ENCODE results near the gene ADAMTS17. TPM values are rescaled to one million over a fixed set of nuclear protein-coding genes. Genes with fewer than 3 reads are reported as not detected.

ADAMTS17 gene
- total and polyA plus RNA-seq, 9 of the 15 experiments (the other 6 are each of a cell fraction or from before 2014, with no cell fraction given): 0.01 to 0.14 (median 0.07) TPM; not detected in 6

DNA sequence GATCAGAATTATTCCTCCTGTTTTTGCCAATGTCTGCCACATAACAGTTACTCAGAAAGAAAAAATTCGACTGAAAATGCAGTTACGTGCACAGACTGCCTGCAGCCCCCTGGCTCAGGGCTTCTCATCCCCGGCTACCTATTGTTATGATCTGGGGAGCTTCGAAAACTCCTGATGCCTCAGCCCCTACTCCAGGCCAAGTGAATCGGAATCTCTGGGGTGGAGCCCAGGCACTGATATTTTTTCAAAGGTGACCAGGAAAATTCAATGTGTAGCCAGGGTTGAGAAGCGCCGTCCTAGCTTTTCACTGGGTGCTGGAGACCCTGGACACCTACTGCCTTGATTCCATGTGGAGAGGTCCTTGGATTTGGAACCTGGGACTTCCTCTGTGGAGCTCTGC, 8.5 kb downstream of the ADAMTS17 start (continued):
- TF ChIP-seq, protein P1, sequence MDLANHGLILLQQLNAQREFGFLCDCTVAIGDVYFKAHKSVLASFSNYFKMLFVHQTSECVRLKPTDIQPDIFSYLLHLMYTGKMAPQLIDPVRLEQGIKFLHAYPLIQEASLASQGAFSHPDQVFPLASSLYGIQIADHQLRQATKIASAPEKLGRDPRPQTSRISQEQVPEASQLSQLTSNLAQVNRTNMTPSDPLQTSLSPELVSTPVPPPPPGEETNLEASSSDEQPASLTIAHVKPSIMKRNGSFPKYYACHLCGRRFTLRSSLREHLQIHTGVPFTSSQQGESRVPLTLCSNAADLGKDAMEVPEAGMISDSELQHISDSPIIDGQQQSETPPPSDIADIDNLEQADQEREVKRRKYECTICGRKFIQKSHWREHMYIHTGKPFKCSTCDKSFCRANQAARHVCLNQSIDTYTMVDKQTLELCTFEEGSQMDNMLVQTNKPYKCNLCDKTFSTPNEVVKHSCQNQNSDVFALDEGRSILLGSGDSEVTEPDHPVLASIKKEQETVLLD (IDR thresholded peaks at IDR 0.05): no peak
- no peak for TF ChIP-seq NR2F6 (CRISPR knock-in tag; IDR thresholded peaks at IDR 0.05)
- no peak for TF ChIP-seq ZNF830 (CRISPR knock-in tag; IDR thresholded peaks at IDR 0.05)
- no peak for TF ChIP-seq TAF9B (IDR thresholded peaks at IDR 0.05; ENCODE audit: partially characterized antibody)

DNA sequence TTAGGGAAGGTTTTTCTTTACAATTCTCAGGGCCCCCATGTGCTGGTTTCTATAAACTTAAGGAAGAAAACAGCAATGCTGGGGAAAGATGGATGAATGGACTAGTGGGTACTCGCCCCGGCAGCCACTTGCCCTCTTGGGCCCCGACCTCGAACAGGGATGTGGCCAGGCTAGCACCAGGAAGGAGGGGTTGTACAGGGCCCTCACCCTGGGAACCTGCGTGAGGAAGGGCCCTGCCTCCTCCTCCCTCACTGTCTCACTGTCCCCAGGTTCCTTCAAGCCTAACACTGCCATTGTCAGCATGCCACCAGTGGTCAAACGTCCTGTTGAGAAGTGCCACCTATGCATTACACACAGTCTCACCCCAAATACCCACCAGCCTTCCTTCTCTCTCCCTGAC, 9.1 kb downstream of the ADAMTS17 start:
- TF ChIP-seq ZNF583 (CRISPR knock-in tag; IDR thresholded peaks at IDR 0.05) (no peak), HDAC8 (tag; IDR thresholded peaks at IDR 0.05) (no peak), TGIF2 (CRISPR knock-in tag; IDR thresholded peaks at IDR 0.05) (no peak), POLR2AphosphoS5 (IDR thresholded peaks at IDR 0.05; ENCODE audit: control insufficient read depth, insufficient read depth, low read depth, low read length) (no peak), ZNF699 (CRISPR knock-in tag; IDR thresholded peaks at IDR 0.05; ENCODE audit: insufficient replicate concordance) (no peak), XRCC3 (IDR thresholded peaks at IDR 0.05) (no peak), CBX2 (IDR thresholded peaks at IDR 0.05; ENCODE audit: insufficient read depth, low read length, poor library complexity, severe bottlenecking) (no peak), ZNF444 (CRISPR knock-in tag; IDR thresholded peaks at IDR 0.05) (no peak)
- H3K9ac ChIP-seq (ENCODE audit: insufficient read depth in 1 of 2, low read depth in 2 of 2, low read length in 2 of 2): no peak overlapping the region

More for the DNA sequence above, 9.1 kb downstream of the ADAMTS17 start:
- in situ Hi-C loops (cut with MboI) (loop anchor here (5.0 kb wide), 1 partner anchor 675 kb away; no protein-coding TSS in a partner anchor), intact Hi-C loops (cut with micrococcal nuclease) (no loop called here)
- Histone ChIP-seq H3K4me2 (ENCODE audit: insufficient read depth, low read length) (no peak overlapping the region), H4K20me1 (replicated peaks; ENCODE audit: control insufficient read depth, insufficient read depth, low read length) (no peaks in the 10 kb centered on the region), H3K9me3 (replicated peaks; ENCODE audit: control insufficient read depth, insufficient read depth, low read depth, low read length) (no peaks in the 10 kb centered on the region), H3K27ac (ENCODE audit: extremely low read depth, low read depth, low read length) (no peak overlapping the region), H2AFZ (ENCODE audit: low read depth, low read length) (no peak overlapping the region), H3K36me3 (ENCODE audit: control insufficient read depth, insufficient read depth, low read length) (no peaks in the 10 kb centered on the region), H3K4me3 (no peak overlapping the region), H3K4me1 (replicated peaks in 1 of 2; ENCODE audit: control insufficient read depth in 2 of 2, insufficient read depth in 2 of 2, low read length in 2 of 2) (0 out of 5 replicates have a peak, but pooled peaks cover 0 to 3% of the 10 kb centered on the region in 2 experiments), H3K27me3 (ENCODE audit: control insufficient read depth in 2 of 2, insufficient read depth in 2 of 2, low read length in 2 of 2) (peaks cover 6 to 73% of the 10 kb centered on the region in 2 experiments; a peak in 4 of 5 replicates), H3K79me2 (ENCODE audit: control insufficient read depth, insufficient read depth, low read length) (no peaks in the 10 kb centered on the region), H3K9me1 (ENCODE audit: control insufficient read depth, insufficient read depth, low read length) (no peaks in the 10 kb centered on the region)
- DNase-seq (ENCODE audit: extremely low read depth in 1 of 4, low spot score in 3 of 4): no peak
- CTCF ChIA-PET (ENCODE audit: low intra/inter-chr PET ratio): no interaction called here
- no peak for ATAC-seq
- no TSS peak for BruUV-seq (replicated peaks)
- no peak for FAIRE-seq
- POLR2A ChIA-PET: no interaction called here
- 2% methylated on average over 6 of the region's 6 CpGs for WGBS (ENCODE audit: insufficient coverage, low coverage, missing lambda C conversion rate)
